ENCODE measurements around the gene CENPS.

DNA sequence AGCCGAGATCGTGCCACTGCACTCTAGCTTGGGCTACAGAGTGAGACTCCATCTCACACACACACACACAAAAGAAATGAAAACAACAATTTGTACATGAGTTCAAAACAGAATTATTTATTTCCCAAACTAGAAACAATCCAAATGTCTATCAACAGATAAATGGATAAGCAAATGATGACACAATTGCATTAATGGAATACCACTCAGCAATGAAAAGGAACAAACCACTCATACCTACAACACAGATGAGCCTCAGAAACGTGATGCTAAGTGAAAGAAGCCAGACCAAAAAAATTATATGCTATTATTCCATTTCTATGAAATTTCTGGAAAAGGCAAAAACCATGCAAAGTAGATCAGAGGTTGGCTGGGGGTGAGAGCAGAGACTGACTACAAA lies 33.4 kb upstream of the CENPS start:
- TF ChIP-seq EZH2phosphoT487 (IDR thresholded peaks at IDR 0.05; ENCODE audit: insufficient read depth, low read depth) = no peak
- no peak for TF ChIP-seq EZH2 (IDR thresholded peaks at IDR 0.05; ENCODE audit: insufficient read depth, poor library complexity, severe bottlenecking)
